ENCODE results near the gene CC2D1A. TPM values are rescaled to one million over a fixed set of nuclear protein-coding genes. Genes with fewer than 3 reads are reported as not detected.

Gene CC2D1A
- polyA plus RNA-seq, 1 of the 3 experiments (the other 2 are of a cell fraction): 24.2 TPM

DNA sequence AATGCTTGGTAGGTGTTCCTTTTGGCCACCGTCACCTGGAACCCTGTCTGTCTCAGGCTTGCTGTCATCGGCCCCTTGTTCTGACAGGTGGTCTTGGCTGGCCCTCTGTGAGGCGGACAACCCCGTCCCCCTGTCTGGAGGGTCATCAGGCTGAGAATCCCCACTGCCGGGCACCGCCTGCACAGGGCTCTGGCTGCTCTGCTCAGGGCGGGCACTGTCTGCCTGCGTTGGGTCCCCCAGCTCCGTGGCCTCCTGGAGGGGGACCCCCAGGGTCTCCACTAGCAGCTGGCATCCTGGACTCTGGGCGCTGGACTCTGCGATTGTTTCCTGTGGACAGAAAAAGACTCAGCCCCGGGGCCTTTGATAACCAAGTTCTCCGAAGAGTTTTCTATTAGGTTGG is 15.9 kb upstream of the CC2D1A start (continued):
- TF ChIP-seq IRF3 (IDR thresholded peaks at IDR 0.05; ENCODE audit: low read depth, low read length) (no peak), MAX (IDR thresholded peaks at IDR 0.05; ENCODE audit: low read depth) (no peak)

DNA sequence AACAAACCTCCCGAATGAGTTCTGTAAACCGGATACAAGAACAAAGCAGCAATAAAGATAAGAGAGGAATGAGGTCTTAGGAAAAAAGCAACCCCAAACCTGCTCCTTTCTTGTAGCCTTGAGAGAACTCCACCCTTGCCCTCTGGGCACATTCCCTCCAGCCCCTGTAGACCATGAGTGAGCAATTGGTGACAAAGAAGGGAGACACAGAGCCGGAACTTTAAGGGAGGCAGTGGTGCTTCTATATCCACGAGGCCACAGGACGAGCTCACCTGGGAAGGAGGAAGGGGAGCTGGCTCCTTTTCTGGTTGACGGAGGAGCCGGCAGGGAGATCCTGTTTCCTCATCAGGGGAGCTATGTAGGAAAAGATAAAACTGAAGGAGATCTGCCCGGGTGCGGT is 13.1 kb upstream of the CC2D1A start:
- 78% methylated on average over 9 of the region's 9 CpGs for WGBS (ENCODE audit: low lambda C conversion rate)
- Histone ChIP-seq H3K9me3 (no peaks in the 10 kb centered on the region), H4K20me1 (ENCODE audit: insufficient read depth) (no peaks in the 10 kb centered on the region), H3K9ac (no peak overlapping the region), H3K27me3 (ENCODE audit: insufficient read depth) (no peaks in the 10 kb centered on the region), H2AFZ (ENCODE audit: low read depth) (no peak overlapping the region), H3K9me2 (no peaks in the 10 kb centered on the region), H3K27ac (ENCODE audit: low read depth in 2 of 2, low read length in 1 of 2) (no peak overlapping the region), H3K4me1 (ENCODE audit: control insufficient read depth in 1 of 2, insufficient read depth in 2 of 2, low read depth in 1 of 2, low read length in 1 of 2) (no peaks in the 10 kb centered on the region), H3K4me3 (ENCODE audit: low read depth in 2 of 2, low read length in 1 of 2) (no peak overlapping the region), H3K79me2 (ENCODE audit: insufficient read depth) (no peaks in the 10 kb centered on the region), H3F3A (replicated peaks; ENCODE audit: insufficient read depth) (no peaks in the 10 kb centered on the region), H3K4me2 (no peak overlapping the region), H3K36me3 (replicated peaks in 1 of 2; ENCODE audit: control insufficient read depth in 1 of 2, insufficient read depth in 2 of 2, low read length in 1 of 2) (no peaks in the 10 kb centered on the region)
- ChIA-PET CTCF (interaction anchor here (0.6 to 3.8 kb wide), 3 partner anchors 12 to 23 kb away, joined by 3 to 11 read pairs (median 3); no protein-coding TSS in a partner anchor), POLR2A (no interaction called here)
- DNase-seq: no peak
- TF ChIP-seq MXI1 (IDR thresholded peaks at IDR 0.05; ENCODE audit: low read depth, low read length) (no peak), TAF1 (IDR thresholded peaks at IDR 0.05; ENCODE audit: borderline replicate concordance, low read depth, low read length) (no peak), RCOR1 (IDR thresholded peaks at IDR 0.05; ENCODE audit: low read length) (no peak), RFX5 (IDR thresholded peaks at IDR 0.05; ENCODE audit: low read length) (no peak), POLR2AphosphoS5 (IDR thresholded peaks at IDR 0.05; ENCODE audit: low read depth, low read length) (no peak), FOSL2 (IDR thresholded peaks at IDR 0.05; ENCODE audit: borderline replicate concordance, low read depth) (no peak), FOXJ3 (CRISPR knock-in tag; IDR thresholded peaks at IDR 0.05) (no peak), ELF1 (IDR thresholded peaks at IDR 0.05) (no peak), RAD21 (IDR thresholded peaks at IDR 0.05; ENCODE audit: low read length) (no peak), EZH2phosphoT487 (IDR thresholded peaks at IDR 0.05; ENCODE audit: borderline replicate concordance, low read depth) (no peak), CHD2 (IDR thresholded peaks at IDR 0.05; ENCODE audit: low read length, partially characterized antibody) (no peak), IRF3 (IDR thresholded peaks at IDR 0.05; ENCODE audit: low read depth, low read length) (no peak), SIN3A (IDR thresholded peaks at IDR 0.05; ENCODE audit: borderline replicate concordance, low read depth, low read length) (no peak), NFIC (IDR thresholded peaks at IDR 0.05; ENCODE audit: borderline replicate concordance) (no peak), YY1 (IDR thresholded peaks at IDR 0.05; ENCODE audit: low read depth) (no peak), TCF12 (IDR thresholded peaks at IDR 0.05) (no peak), REST (IDR thresholded peaks at IDR 0.05; ENCODE audit: low read depth, low read length) (no peak), FOXM1 (IDR thresholded peaks at IDR 0.05; ENCODE audit: low read depth) (no peak)
- TF ChIP-seq, protein P1, sequence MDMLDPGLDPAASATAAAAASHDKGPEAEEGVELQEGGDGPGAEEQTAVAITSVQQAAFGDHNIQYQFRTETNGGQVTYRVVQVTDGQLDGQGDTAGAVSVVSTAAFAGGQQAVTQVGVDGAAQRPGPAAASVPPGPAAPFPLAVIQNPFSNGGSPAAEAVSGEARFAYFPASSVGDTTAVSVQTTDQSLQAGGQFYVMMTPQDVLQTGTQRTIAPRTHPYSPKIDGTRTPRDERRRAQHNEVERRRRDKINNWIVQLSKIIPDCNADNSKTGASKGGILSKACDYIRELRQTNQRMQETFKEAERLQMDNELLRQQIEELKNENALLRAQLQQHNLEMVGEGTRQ (IDR thresholded peaks at IDR 0.05; ENCODE audit: borderline replicate concordance, low read depth, low read length): no peak
